Keratinocyte (primary cell): Measurements from ENCODE around the gene NOX5. TPM values are rescaled to one million over a fixed set of nuclear protein-coding genes. Genes with fewer than 3 reads are reported as not detected.

Experiments
- DNase-seq: peaks from one replicate; pipeline ENCODE4 v3.0.0-alpha.2; 2011; ENCODE audit warnings: low read depth, missing footprints, low spot score
- FAIRE-seq: peaks from 2 replicates; lab custom pipeline; 2011; peaks lifted over from hg19 to GRCh38; lab: Jason Lieb, UNC
- H2AFZ ChIP-seq: 2 replicates; pipeline ENCODE4 v1.6.0; 2012; ENCODE audit warnings: low read length, control low read depth, inconsistent platforms; ENCODE audit not compliant: control insufficient read depth
- H3K27ac ChIP-seq: 2 replicates; pipeline ENCODE4 v1.5.1; 2011; ENCODE audit warnings: low read length; ENCODE audit not compliant: control insufficient read depth, insufficient read depth
- H3K27me3 ChIP-seq: 3 replicates; pipeline ENCODE4 v1.6.0; 2011; ENCODE audit warnings: low read length; ENCODE audit not compliant: control insufficient read depth, insufficient read depth; ENCODE audit errors: extremely low read depth
- H3K36me3 ChIP-seq, 2 experiments: 2 replicates in 1 of 2; 3 replicates in 1 of 2; pipeline ENCODE4 v1.5.1; 2011; ENCODE audit warnings: low read length in 2 of 2, mild to moderate bottlenecking in 1 of 2; ENCODE audit not compliant: control insufficient read depth in 2 of 2, insufficient read depth in 2 of 2; ENCODE audit errors: extremely low read depth in 1 of 2
- H3K4me1 ChIP-seq: 3 replicates; pipeline ENCODE4 v1.5.1; 2011; ENCODE audit warnings: low read length; ENCODE audit not compliant: control insufficient read depth, insufficient read depth; ENCODE audit errors: extremely low read depth
- H3K4me2 ChIP-seq: 3 replicates; pipeline ENCODE4 v1.6.0; 2011; ENCODE audit warnings: low read depth, low read length; ENCODE audit not compliant: control insufficient read depth, insufficient read depth; ENCODE audit errors: extremely low read depth
- H3K4me3 ChIP-seq, 3 experiments: fragments of 200-600 bp in 1 of 3; sonication (generic) in 1 of 3; 2 replicates in 2 of 3; 3 replicates in 1 of 3; pipeline ENCODE4 v1.5.1; 2011 to 2016; ENCODE audit warnings: low read length in 3 of 3, mild to moderate bottlenecking in 3 of 3, control low read depth in 2 of 3, inconsistent platforms in 1 of 3, low read depth in 1 of 3, mixed read lengths in 1 of 3, mixed run types in 1 of 3, moderate library complexity in 1 of 3; ENCODE audit not compliant: control insufficient read depth in 2 of 3, insufficient read depth in 2 of 3; ENCODE audit errors: extremely low read depth in 1 of 3
- H3K79me2 ChIP-seq: 2 replicates; pipeline ENCODE4 v1.6.0; 2012; ENCODE audit warnings: low read length; ENCODE audit not compliant: control insufficient read depth, insufficient read depth
- H3K9ac ChIP-seq: 3 replicates; pipeline ENCODE4 v1.6.0; 2011; ENCODE audit warnings: low read length; ENCODE audit not compliant: control insufficient read depth, insufficient read depth; ENCODE audit errors: extremely low read depth
- H3K9me1 ChIP-seq: 3 replicates; pipeline ENCODE4 v1.6.0; 2011; ENCODE audit warnings: low read length; ENCODE audit not compliant: control insufficient read depth, insufficient read depth; ENCODE audit errors: extremely low read depth
- H3K9me3 ChIP-seq: 2 replicates; pipeline ENCODE4 v1.5.1; 2012; ENCODE audit warnings: low read depth, low read length; ENCODE audit not compliant: control insufficient read depth
- H4K20me1 ChIP-seq: 3 replicates; pipeline ENCODE4 v1.6.0; 2011; ENCODE audit warnings: low read length; ENCODE audit not compliant: control insufficient read depth, insufficient read depth; ENCODE audit errors: extremely low read depth
- EZH2 ChIP-seq: IDR thresholded peaks from one replicate; pipeline ENCODE4 v1.6.1; 2012; ENCODE audit warnings: inconsistent platforms, mild to moderate bottlenecking, low read length, moderate library complexity
- dilution Hi-C: fragments of 300-500 bp; cut with MboI; formaldehyde crosslinking; loops from one replicate; pipeline ENCODE4 v1.7.0; 2020; ENCODE audit warnings: low sequenced_read_pairs; ENCODE audit not compliant: extremely low pct_ligation_motif_present
- polyA plus RNA-seq, 5 experiments: library from polyadenylated mRNA; depleted of rRNA in 3 of 5; stranded (reverse) in 3 of 5; stranded (forward) in 1 of 5; unstranded in 1 of 5; fragments of >200 nt; gene quantifications; 1 replicate in 1 of 5; 2 replicates in 3 of 5; 3 replicates in 1 of 5; pipeline versions ENCODE4 v1.2.1 to v1.2.3, GENCODE V29; 2011 to 2012; ENCODE audit warnings: missing spikeins in 2 of 5, low read depth in 1 of 5, low replicate concordance in 1 of 5
- TF ChIP-seq, protein P1 (sequence below), 3 experiments: IDR thresholded peaks in 1 of 3; conservative IDR thresholded peaks in 1 of 3; optimal IDR thresholded peaks in 1 of 3; 2 replicates in 2 of 3; 3 replicates in 1 of 3; pipeline versions ENCODE3 to v1.5.1; 2011; ENCODE audit warnings: low read length in 3 of 3, mild to moderate bottlenecking in 3 of 3, moderate library complexity in 2 of 3, control low read depth in 1 of 3, inconsistent platforms in 1 of 3; ENCODE audit not compliant: insufficient read depth in 2 of 3; ENCODE audit errors: extremely low read depth in 1 of 3

Gene NOX5
- polyA plus RNA-seq, 1 donor (not counting 4 experiments of a cell fraction or from before 2014, with no cell fraction given): 0.16 TPM

DNA sequence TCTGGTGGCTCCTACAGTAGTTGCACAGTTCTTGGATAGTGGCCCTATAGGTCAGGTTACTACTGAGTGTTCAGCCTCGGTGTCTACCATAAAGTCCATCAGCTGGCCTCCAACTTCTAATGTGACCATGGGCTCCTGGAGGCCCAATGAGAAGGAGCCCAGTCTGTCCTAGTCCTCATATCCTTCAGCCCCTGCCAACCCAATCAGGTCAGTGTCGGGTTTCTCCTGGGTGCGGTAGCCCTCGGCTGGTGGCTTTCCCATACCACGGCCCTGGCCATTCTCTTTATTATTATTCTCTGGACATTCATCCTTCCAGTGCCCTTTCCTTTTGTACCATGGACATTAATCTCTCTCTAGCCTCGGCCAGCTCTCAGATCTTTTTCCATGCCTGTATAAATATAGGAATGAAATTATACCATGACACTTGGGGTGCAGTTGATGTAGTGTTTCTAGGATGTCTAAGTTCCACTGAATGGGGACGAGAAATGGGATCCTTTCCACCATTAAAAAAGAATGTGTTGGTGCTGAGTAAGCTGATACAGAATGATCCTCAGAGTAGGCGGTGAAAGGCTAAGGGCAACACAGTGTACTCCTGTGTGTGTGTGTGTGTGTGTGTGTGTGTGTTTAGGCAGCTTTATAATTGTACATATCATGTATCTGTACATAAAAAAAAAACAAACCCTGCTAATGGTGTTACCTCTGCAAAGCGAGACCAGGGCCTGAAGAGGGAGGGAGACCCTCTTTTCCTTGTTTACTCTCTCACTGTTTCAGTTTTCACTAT is 19.3 kb upstream of the NOX5 start:
- Histone ChIP-seq H3K9ac (no peak overlapping the region), H3K79me2 (no peaks in the 10 kb centered on the region)

DNA sequence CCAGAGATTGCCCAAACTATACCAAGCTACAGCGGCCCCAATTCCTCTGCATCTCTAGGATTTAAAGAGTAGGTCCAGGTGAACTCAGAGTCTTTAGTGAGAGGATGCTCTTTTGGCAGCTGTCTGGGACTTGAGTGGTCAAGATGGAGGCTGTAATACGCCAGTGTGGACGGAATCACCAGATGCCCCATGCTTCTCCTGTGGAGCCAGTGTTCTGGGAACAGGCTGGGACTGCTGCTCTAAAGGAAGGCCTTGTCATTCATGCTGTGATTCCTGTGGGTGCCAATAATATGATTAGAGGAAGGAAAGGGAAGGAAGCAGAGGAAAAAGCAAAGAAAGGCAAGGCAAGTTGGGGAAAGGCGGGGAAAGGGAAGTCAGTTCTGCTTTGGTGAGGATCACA is 17.4 kb upstream of the NOX5 start:
- no peaks in the 10 kb centered on the region for H3K79me2 ChIP-seq
- H3K27ac ChIP-seq: no peak overlapping the region
- H3K9ac ChIP-seq: no peak overlapping the region
- H3K36me3 ChIP-seq: no peaks in the 10 kb centered on the region
- DNase-seq (no peak), FAIRE-seq (no peak)
- no peaks in the 10 kb centered on the region for H4K20me1 ChIP-seq
- H3K4me3 ChIP-seq: no peak overlapping the region
- no peaks in the 10 kb centered on the region for H3K27me3 ChIP-seq
- TF ChIP-seq, protein P1, sequence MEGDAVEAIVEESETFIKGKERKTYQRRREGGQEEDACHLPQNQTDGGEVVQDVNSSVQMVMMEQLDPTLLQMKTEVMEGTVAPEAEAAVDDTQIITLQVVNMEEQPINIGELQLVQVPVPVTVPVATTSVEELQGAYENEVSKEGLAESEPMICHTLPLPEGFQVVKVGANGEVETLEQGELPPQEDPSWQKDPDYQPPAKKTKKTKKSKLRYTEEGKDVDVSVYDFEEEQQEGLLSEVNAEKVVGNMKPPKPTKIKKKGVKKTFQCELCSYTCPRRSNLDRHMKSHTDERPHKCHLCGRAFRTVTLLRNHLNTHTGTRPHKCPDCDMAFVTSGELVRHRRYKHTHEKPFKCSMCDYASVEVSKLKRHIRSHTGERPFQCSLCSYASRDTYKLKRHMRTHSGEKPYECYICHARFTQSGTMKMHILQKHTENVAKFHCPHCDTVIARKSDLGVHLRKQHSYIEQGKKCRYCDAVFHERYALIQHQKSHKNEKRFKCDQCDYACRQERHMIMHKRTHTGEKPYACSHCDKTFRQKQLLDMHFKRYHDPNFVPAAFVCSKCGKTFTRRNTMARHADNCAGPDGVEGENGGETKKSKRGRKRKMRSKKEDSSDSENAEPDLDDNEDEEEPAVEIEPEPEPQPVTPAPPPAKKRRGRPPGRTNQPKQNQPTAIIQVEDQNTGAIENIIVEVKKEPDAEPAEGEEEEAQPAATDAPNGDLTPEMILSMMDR (optimal IDR thresholded peaks at IDR 0.05 in 1 of 3, IDR thresholded peaks at IDR 0.05 in 1 of 3, conservative IDR thresholded peaks at IDR 0.05 in 1 of 3; ENCODE audit: extremely low read depth in 1 of 3, insufficient read depth in 2 of 3, low read length in 3 of 3): no peak
- no peak for TF ChIP-seq EZH2
- no peaks in the 10 kb centered on the region for H3K9me3 ChIP-seq
- H3K4me1 ChIP-seq: peaks cover 29% of the 10 kb centered on the region
- H3K4me2 ChIP-seq: no peak overlapping the region
- dilution Hi-C loops: no loop called here
- no peak overlapping the region for H2AFZ ChIP-seq
- no peaks in the 10 kb centered on the region for H3K9me1 ChIP-seq

More for the DNA sequence above, 19.3 kb upstream of the NOX5 start:
- H3K4me1 ChIP-seq: peaks cover 41% of the 10 kb centered on the region
- DNase-seq (no peak), FAIRE-seq (no peak)
- no peak overlapping the region for H3K4me2 ChIP-seq
- dilution Hi-C loops: no loop called here
- H3K36me3 ChIP-seq: no peaks in the 10 kb centered on the region
- H4K20me1 ChIP-seq: no peaks in the 10 kb centered on the region
- no peaks in the 10 kb centered on the region for H3K27me3 ChIP-seq
- H3K27ac ChIP-seq: no peak overlapping the region
- no peak overlapping the region for H3K4me3 ChIP-seq
- H3K9me3 ChIP-seq: no peaks in the 10 kb centered on the region
- H3K9me1 ChIP-seq: no peaks in the 10 kb centered on the region
- TF ChIP-seq EZH2: no peak
- TF ChIP-seq, protein P1 (optimal IDR thresholded peaks at IDR 0.05 in 1 of 3, IDR thresholded peaks at IDR 0.05 in 1 of 3, conservative IDR thresholded peaks at IDR 0.05 in 1 of 3; ENCODE audit: extremely low read depth in 1 of 3, insufficient read depth in 2 of 3, low read length in 3 of 3): no peak
- no peak overlapping the region for H2AFZ ChIP-seq
